HPDE6-E6E7 (cell line): ENCODE results near the gene AP5B1.
"Not testable (repeated sequence)": the region's sequence is repeated elsewhere in the genome, so short reads cannot be mapped to it uniquely, and the experiment has no call there.

Experiments
- DNase-seq: peaks from one replicate; pipeline ENCODE4 v3.0.0; 2011; ENCODE audit warnings: missing footprints; ENCODE audit errors: extremely low spot score

Gene AP5B1

DNA sequence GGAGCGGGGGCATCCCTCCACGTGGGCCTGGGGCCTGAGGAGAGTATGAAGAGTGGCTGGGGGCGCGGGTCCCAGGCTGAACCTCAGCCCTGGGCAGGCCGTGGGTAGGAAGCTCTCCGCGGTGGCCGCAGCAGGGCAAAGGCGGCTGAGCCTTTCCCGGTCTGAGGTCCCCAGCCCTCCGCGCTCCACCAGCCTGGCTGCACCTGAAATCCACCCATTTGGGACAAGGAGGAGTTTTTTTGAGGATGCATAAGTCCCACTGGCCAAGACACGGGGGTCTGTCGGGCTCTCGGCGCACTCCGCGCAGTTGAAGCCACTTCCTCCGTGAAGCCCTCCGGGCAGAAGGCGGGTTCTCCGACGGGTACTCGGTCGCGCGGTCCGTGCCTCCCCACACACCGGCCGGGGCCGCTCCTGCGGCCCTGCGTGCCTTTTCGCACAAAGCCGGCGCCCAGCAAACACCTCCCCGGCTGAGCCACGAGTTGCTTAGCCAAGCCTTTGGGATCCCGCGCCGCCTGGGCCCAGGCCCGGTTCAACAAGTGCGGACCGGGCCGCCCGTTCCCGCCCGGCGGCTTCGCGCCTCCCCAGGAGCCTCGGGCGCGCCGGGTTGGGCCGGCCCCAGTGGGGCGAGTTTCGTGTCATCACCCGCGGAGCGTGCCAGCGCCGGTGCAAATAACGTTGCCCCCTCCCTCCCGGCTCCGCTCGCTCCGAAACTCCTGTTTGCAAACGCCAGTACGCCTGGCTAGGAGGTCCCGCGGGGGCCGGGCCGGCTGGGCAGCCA, 5.4 kb upstream of the AP5B1 start:
- no peak for DNase-seq

DNA sequence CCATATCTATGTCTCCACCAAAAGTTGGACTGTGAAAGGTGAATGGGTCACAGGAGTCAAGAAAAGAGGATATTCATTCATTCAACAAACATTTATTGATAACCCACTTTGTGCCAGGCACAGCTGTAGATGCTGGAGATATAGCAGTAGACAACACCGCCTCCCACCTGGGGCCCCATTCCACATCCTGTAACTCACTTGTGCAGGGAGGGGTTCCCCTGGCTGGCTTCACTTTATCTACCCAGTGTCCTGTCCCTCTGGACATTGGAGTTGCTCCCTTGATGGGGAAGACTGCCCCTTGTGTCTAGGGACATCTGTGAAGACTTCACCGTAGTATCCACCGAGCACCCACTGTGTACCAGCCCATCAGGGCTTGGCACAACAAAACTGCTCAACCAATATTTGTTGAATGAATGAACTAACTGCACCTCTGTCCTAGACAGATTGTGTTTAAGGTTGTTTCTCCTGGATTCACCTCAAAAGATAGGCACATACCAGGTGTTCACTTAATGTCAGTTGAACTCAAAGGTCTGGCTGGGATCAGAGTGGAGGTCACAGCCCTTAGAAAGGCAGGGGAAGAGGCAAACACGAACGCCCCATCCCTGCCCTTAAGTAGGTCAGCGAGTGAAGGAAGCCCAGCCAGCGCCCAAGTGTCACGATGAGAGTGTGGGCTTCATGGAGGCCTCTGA, 4.7 kb upstream of the AP5B1 start:
- no peak for DNase-seq

DNA sequence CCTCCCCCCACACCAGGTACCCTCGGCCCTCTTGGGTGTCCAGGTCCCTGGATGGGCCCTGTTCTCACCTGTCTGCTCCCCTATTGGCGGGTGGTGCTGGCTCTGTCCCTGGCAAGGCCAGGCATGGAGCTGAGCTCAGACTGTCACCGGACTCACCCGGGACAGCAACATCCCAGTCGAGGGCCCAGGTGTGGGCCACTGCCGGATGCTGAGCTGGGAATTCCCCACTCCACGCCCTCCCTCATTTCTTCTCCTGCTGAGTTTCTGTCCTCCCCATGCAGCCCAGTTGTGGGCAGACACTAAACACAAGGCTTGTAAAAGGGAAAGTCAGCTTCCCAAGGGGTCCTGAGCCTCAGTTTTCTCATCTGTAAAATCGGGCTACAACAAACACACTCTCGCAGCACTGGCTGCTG, 2.0 kb upstream of the AP5B1 start:
- no peak for DNase-seq

- DNase-seq, result no peak
Observed at GRCh38 chr11:65781962-65782815, 1.4 kb upstream of the AP5B1 start.

DNA sequence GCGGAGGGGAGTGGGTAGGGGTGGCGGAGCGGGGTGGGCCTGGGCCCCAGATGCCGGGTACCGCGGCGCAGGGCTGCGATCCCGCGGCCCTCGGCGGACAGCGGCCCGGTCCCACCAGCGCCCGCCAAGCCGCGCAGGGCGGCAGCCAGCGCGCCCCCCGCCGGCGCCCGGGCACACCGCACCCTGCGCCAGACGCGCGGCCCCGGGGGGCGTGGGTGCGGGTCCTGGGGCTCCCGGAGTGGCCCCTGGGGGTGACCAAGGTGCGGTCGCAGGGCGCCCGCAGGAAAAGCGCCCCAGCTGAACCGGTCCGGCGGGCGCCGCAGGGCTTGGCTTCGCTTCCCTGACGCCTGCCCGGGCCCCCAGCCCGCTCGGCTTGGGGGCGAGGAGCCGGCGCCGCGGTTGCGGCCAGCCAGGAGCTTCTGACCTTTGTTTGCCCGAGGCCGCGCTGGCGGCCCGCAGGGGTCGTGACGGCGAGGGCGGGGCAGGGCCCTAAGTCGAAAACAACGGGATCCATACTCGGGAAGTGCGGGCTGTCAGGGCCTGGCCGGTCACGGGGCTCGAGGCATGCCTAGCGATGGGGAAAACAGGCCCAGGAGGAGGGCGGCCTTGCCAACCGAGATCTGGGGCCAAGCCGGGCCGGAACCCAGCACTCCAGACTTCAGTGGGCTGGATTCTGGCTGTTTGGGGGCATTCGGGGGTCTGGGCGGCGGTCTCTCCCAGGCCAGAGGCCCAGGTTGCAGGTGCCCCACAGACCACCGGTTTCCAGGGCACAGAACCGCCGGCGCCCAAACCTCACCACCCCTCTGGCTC, 581 bp upstream of the AP5B1 start:
- DNase-seq, result no peak

GRCh38 chr11:65779919-65780769, 632 bp downstream of the AP5B1 start:
- DNase-seq, result no peak

DNA sequence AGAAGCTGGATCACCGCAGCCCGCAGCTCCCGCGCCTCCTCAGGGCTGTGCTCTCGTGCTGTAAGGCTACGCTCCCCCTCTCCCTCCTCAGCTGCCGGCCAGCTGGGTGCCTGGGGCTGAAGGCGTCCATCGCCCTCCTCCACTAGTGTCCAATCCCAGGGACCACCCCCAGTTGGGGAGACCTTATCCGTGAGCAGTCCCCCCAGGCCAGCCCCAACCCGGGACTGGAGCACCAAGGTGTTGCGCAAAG, 1.2 kb downstream of the AP5B1 start:
- no peak for DNase-seq

GRCh38 chr11:65778901-65779668, 1.7 kb downstream of the AP5B1 start:
- no peak for DNase-seq

- DNase-seq, result no peak
Observed at GRCh38 chr11:65778431-65778900, 2.3 kb downstream of the AP5B1 start.

DNA sequence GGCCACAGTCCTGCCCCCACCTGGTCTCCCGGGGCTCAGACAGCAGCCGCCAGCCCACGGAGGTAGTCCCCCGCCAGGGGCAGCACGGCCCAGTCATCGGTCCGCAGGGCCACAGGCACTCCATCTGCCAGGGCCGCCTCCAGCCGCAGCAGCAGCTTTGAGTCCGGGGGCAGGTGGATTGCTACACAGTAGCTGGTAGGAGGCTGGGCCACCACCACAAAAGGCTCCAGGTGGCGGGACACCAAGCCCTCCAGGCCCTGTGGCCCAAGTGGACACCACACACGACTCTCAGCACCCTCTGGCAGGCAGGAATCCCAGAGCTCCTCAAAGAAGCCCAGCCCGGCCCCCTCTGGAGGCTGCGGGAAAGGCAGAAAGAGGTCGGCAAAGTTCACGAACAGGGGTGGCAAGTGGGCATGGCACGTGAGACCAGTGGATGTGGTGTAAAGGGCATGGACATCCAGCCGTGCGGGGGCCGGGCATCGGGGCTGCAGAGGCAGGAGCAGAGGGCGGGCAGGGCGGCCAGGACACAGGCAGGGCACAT, 2.9 kb downstream of the AP5B1 start:
- DNase-seq, result no peak

- DNase-seq, result no peak
Observed at GRCh38 chr11:65777241-65777640, 3.5 kb downstream of the AP5B1 start.

DNA sequence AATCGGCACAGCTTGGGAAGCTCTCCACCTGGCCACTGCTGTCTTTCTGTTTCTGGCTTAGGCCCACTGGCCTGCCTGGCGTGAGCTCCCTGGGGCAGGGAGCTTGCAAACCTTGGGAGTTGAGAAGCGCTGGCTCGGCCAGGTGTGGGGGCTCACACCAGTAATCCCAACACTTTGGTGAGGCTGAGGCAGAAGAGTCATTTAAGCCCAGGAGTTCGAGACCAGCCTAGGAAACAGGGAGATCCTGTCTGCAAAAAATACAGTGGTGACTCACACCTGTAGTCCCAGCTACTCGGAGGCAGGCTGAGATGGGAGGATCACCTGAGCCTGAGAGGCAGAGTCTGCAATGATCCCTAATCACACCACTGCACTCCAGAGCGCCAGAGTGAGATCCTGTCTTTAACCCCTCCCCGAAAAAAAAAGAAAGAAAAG, 4.0 kb downstream of the AP5B1 start:
- DNase-seq, result no peak

GRCh38 chr11:65776196-65776595, 4.6 kb downstream of the AP5B1 start:
- no peak for DNase-seq

- no peak for DNase-seq
Observed at GRCh38 chr11:65774525-65775306, 6.1 kb downstream of the AP5B1 start.

DNA sequence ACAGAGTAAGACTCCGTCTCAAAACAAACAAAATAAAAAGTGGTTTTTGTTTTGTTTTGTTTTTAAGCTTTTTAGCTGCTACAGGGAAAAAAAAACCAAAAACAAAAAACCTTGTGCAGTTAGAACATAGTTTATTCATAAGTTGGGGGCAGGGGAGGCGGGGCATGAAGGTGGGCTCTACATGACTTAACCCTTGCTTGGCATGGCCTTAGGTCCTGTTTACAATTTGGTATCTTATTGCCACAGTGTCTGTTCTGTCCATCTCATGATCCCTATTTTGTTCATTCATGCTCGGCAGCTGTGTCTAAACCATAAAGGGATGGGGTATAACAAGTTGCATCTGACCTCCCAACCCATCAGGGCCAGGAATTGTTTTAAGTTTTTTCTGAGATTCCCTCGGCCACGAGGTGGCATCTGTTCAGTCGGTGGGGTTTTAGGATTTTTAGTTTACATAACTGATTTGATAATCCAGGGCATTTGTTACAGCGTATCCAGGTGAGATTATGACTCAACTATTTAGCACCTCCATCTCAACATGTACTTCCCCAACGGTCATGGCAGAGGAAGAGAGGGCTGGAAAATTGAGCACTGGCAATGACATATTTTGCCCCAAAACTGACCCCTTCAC, 6.9 kb downstream of the AP5B1 start:
- DNase-seq, result no peak

GRCh38 chr11:65771589-65772112, 9.1 kb downstream of the AP5B1 start:
- DNase-seq, result no peak

DNA sequence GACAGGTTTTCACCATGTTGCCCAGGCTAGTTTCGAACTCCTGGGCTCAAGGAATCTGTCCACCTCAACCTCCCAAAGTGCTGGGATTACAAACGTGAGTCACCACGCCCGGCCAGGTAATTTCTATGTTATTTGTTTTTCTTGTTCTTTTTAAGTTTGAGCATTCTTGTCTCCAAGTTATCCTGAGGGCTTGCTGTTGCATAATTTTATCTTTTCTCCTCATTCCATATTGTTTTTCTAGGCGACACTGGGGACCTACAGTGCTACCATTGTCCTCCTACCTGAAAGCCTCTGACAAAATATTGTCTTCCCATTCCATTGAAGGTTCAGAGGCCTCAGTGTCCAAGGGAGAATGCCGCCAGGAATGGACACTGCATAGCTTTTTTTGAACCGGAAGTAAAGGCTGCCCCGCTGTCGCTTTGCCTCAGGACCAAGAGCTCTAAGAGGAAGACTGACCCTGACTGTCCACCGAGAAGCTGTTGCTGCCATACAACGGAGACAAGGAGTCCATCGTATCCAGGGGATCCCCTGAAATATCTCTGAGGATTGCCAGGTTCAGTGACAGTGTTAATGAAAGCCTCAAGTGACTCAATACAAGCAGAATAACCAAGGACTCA, 9.7 kb downstream of the AP5B1 start:
- DNase-seq, result no peak

DNA sequence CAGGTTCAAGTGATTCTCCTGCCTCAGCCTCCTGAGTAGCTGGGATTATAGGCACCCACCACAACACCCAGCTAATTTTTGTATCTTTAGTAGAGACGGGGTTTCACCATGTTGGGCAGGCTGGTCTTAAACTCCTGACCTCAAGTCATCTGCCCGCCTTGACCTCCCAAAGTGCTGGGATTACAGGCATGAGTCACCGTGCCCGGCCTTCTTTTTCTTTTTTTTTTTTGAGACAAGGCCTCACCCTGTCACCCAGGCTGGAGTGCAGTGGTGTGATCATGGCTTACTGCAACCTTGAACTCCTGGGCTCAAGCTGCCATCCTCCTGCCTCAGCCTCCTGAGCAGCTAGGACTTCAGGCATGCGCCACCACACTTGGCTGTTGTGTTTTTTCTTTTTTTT, 13.0 kb downstream of the AP5B1 start:
- DNase-seq, result not testable (repeated sequence)
